Fibroblast of mammary gland (primary cell): ENCODE measurements around the gene LRR1.

Experiments used
- DNase-seq: peaks from one replicate; pipeline ENCODE4 v3.0.0-alpha.2; 2010; ENCODE audit warnings: low read depth
- H3K4me3 ChIP-seq: 2 replicates; pipeline ENCODE4 v1.5.1; 2011; ENCODE audit warnings: low read depth, mild to moderate bottlenecking, low read length, moderate library complexity; ENCODE audit not compliant: control insufficient read depth
- TF ChIP-seq, protein P1 (sequence below): conservative IDR thresholded peaks from 2 replicates; pipeline ENCODE4 v1.5.1; 2011; ENCODE audit warnings: low read depth, low read length, inconsistent platforms; ENCODE audit not compliant: control insufficient read depth, insufficient read depth

Gene LRR1

DNA sequence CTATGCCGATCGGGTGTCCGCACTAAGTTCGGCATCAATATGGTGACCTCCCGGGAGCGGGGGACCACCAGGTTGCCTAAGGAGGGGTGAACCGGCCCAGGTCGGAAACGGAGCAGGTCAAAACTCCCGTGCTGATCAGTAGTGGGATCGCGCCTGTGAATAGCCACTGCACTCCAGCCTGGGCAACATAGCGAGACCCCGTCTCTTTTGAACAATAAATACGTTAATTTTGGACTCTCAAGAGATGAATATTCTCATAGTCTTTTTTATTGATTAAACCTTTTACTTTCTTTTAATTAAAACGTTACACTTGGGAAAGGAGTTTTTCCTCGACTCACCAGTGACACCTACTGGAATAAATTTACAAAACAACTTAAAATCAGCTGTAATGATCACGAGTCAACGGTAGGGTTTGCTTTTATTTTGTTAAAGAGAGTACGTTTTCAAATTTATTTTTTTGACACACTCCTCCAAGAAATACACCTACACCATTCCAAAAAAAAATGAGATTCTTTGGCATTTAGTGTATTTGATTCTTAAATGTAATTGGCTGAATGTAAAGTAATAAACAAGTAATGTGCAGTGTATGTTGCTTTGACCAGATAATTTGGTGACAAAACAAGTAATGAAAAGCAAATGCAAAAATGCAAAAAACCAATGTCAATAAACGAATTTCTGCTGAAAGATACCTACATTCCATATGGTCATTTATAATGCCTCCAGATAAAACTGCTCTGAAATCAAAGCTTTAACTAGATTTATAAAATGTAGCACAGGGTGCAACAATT lies 11.9 kb upstream of the LRR1 start:
- TF ChIP-seq, protein P1, sequence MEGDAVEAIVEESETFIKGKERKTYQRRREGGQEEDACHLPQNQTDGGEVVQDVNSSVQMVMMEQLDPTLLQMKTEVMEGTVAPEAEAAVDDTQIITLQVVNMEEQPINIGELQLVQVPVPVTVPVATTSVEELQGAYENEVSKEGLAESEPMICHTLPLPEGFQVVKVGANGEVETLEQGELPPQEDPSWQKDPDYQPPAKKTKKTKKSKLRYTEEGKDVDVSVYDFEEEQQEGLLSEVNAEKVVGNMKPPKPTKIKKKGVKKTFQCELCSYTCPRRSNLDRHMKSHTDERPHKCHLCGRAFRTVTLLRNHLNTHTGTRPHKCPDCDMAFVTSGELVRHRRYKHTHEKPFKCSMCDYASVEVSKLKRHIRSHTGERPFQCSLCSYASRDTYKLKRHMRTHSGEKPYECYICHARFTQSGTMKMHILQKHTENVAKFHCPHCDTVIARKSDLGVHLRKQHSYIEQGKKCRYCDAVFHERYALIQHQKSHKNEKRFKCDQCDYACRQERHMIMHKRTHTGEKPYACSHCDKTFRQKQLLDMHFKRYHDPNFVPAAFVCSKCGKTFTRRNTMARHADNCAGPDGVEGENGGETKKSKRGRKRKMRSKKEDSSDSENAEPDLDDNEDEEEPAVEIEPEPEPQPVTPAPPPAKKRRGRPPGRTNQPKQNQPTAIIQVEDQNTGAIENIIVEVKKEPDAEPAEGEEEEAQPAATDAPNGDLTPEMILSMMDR, result peak; percentile 70
- peak overlapping the region; percentile 33 for H3K4me3 ChIP-seq
- peak; percentile 82 for DNase-seq

DNA sequence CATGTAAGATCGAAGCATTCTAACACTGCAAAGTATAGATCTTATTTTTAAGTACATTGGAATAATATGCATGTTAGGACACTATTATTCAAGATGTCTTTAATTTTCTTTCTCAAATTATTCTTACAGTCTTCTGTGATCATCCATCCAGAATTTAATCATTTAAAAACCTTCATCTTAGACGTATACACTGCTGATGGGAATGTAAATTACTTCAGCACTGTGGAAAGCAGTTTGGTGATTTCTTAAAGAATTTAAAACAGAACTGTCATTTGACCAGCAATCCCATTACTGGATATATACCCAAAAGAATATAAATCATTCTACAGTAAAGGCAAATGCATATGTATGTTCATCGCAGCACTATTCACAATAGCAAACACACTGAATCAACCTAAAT lies 9.4 kb upstream of the LRR1 start:
- no peak overlapping the region for H3K4me3 ChIP-seq
- DNase-seq, result no peak
- TF ChIP-seq, protein P1, result no peak

DNA sequence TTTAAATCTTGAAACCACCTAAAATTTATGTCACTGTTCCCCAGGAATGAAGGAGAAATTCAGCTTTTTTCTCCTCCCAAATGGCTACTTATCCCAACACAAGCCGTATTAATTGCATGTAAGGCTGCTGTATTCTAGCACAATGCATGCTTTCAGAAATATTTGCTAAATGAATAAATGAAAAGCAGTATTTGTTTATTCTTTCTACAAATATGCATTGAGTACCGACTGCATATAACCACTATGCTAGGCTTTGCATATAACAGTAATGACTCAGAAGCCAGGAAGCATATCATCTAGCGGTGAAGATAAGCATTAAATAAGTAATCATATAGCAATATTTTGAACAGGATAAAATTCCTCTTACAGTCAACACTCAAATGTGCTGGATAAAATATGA lies 5.7 kb upstream of the LRR1 start:
- DNase-seq, result no peak
- H3K4me3 ChIP-seq, result no peak overlapping the region
- TF ChIP-seq, protein P1, result no peak

DNA sequence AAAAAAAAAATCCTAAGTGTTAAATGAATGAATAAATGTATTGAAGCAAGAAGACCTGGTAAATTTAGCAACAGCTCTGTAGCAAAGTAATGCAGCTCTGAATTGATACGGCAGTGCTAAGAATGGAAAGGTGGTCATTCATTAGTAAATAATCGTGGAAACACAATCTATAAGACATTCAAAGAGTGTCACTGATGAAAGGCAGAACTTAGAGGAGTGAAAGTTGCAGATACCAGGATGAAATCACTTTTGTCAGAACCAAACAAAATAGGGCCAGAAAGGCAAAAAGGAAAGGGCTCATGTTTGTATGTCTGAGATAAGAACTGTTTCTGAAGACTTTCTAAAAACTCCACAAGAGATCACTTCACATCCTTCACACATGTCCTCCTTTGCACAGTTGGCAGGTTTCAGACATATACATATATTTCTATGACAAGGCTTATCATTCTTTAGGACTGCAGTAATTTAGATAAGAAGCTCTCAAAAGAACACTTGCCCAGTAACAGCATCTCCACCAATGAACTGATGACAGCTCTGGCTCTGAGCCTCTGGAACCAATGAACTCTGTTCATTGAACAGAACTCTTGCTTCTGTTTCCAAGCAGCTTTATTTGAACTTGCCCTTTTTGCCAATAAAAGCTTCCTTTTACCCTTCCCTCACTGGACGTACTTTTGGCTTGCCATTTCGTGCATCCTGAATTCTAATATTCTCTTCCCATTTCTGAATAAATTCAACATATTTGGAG lies 4.2 kb upstream of the LRR1 start:
- H3K4me3 ChIP-seq, result no peak overlapping the region
- TF ChIP-seq, protein P1, result no peak
- DNase-seq, result peak; percentile 70

DNA sequence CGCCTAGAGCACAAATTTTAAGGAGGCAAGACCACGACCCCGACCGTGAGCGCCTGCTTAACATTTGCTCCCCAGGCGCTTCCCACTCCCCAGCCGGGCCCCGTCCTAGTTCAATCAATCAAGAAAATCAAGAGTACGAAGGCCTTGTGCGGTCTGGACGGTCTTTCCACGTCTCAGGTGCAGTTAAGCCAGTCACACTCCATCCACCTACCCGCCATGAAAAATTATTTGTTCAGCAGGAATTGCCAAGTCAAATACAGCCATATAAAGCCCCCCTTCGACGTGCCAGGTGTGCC lies 603 bp upstream of the LRR1 start:
- peak overlapping the region; percentile 95 for H3K4me3 ChIP-seq
- DNase-seq, result no peak
- TF ChIP-seq, protein P1, result no peak

DNA sequence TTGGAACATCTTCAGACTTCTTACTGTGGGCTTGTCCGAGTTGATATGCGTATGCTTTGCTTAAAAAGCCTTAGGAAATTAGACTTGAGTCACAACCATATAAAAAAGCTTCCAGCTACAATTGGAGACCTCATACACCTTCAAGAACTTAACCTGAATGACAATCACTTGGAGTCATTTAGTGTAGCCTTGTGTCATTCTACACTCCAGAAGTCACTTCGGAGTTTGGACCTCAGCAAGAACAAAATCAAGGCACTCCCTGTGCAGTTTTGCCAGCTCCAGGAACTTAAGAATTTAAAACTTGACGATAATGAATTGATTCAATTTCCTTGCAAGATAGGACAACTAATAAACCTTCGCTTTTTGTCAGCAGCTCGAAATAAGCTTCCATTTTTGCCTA lies 8.8 kb downstream of the LRR1 start:
- H3K4me3 ChIP-seq, result no peak overlapping the region
- TF ChIP-seq, protein P1, result no peak
- no peak for DNase-seq
